NCI-H2029 (cell line): Measurements from ENCODE around the gene GOLGA3.
A peak's percentile ranks its signal among the peaks of the same experiment; 100 is the strongest.
"Not testable (repeated sequence)": the region's sequence is repeated elsewhere in the genome, so short reads cannot be mapped to it uniquely, and the experiment has no call there.

Source experiments
- DNase-seq: peaks from one replicate; lab custom pipeline; 2025; lab: John Stamatoyannopoulos, UW

GOLGA3 gene, protein sequence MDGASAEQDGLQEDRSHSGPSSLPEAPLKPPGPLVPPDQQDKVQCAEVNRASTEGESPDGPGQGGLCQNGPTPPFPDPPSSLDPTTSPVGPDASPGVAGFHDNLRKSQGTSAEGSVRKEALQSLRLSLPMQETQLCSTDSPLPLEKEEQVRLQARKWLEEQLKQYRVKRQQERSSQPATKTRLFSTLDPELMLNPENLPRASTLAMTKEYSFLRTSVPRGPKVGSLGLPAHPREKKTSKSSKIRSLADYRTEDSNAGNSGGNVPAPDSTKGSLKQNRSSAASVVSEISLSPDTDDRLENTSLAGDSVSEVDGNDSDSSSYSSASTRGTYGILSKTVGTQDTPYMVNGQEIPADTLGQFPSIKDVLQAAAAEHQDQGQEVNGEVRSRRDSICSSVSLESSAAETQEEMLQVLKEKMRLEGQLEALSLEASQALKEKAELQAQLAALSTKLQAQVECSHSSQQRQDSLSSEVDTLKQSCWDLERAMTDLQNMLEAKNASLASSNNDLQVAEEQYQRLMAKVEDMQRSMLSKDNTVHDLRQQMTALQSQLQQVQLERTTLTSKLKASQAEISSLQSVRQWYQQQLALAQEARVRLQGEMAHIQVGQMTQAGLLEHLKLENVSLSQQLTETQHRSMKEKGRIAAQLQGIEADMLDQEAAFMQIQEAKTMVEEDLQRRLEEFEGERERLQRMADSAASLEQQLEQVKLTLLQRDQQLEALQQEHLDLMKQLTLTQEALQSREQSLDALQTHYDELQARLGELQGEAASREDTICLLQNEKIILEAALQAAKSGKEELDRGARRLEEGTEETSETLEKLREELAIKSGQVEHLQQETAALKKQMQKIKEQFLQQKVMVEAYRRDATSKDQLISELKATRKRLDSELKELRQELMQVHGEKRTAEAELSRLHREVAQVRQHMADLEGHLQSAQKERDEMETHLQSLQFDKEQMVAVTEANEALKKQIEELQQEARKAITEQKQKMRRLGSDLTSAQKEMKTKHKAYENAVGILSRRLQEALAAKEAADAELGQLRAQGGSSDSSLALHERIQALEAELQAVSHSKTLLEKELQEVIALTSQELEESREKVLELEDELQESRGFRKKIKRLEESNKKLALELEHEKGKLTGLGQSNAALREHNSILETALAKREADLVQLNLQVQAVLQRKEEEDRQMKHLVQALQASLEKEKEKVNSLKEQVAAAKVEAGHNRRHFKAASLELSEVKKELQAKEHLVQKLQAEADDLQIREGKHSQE (N-terminal part only)

DNA sequence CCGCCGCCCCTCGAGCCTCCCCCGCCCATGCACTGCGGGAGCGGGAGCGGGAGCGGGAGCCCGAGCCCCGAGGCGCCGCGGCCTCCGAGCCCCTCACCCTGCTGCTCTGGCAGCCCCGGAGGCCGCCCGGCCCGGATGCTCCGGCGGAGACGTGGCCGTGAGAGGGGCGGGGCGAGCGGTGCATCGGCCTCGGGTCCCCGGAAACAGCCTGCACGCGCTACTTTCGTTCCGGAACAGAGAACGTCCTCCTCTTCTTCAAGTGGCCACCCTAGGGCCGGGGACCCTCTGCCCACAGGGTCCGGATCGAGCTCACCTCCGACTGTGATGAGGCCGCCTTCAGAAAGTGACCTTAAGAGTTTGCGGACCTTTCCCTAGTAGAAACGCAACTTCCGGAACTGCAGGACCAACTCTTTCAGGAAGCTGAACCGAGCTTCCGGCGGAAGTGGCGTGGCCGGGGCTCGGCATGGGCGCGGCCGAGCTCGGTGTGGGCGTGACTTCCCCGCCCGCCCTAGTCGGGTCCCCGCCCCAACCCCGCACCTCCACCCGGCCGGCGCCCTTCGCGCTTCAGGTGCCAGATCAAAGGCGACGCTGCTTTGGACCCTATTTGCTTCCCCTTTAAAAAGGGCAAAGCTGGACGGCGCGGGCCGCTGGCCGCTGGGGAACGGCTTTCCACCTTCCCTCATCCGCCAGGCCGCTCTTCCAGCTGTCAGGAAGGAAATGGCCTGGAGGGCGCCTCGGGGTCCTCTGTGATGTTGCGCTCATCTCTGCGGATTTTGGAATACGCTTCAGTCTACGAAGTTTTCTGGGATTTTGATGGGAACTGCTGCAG lies at the start of gene GOLGA3:
Gene GOLGA3, minus strand, starts transcription at position 164 of the 829 bp plus-strand sequence. CDS start 6,741 bp downstream, outside the sequence.
- peak; percentile 86 for DNase-seq

DNA sequence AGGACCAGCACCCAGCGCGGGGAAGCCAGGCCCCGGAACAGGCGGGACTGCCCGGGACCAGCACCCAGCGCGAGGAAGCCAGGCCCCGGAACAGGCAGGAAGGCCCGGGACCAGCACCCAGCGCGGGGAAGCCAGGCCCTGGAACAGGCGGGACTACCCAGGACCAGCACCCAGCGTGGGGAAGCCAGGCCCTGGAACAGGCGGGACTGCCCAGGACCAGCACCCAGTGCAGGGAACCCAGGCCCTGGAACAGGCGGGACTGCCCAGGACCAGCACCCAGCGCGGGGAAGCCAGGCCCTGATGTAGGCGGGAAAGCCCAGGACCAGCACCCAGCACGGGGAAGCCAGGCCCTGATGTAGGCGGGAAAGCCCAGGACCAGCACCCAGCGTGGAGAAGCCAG lies 46.0 kb upstream of the GOLGA3 start:
- not testable (repeated sequence) for DNase-seq

DNA sequence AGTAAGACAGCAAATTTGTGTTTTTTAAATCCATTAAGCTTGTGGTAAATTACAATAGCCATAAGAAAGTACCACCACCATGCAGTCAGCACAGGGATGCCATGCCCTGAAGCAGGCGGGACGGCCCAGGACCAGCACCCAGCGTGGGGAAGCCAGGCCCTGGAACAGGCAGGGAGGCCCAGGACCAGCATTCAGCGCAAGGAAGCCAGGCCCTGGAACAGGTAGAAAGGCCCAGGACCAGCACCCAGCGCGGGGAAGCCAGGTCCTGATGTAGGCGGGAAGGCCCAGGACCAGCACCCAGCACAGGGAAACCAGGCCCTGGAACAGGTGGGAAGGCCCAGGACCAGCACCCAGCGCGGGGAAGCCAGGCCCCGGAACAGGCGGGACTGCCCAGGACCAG lies 45.5 kb upstream of the GOLGA3 start:
- no peak for DNase-seq

DNA sequence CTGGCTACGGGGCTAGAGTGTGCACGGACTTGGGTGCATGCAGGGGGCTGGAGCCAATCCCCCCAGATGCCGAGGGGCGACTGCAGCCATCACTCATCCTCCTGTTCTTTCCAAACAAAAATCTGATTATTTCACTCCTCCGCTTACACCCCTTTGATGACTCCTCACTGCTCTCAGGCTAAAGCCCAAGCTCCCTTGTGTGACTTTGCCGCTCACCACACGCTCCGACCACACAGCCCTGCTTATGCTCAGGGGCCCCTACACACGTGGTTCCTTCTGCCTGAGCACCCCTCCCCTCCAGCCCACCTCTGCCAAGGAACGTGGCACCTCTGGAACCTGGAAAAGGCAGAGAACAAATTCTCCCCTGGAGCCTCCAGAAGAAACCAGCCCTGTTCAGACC lies 45.1 kb upstream of the GOLGA3 start:
- DNase-seq: no peak

DNA sequence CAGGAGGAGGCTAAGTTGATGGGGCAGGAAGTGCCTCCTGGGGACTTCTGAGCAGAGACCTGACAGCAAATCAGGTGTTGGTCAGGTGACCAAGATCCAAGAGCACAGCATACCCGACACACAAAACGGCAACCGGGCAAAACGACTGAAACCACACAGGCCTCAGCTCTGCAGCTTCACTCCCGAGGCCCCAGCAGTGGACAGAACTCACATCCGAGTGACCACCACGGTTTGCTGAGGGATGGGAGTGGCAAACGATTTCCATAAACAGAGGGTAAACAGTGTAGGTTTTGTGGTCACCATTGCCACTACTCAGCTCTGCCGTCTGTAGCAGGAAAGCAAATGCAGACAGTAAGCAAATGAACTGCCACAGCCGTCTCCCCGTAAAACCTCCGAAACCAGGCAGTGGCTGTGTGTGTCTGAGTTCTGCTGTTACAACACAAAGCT lies 44.3 kb upstream of the GOLGA3 start:
- no peak for DNase-seq

DNA sequence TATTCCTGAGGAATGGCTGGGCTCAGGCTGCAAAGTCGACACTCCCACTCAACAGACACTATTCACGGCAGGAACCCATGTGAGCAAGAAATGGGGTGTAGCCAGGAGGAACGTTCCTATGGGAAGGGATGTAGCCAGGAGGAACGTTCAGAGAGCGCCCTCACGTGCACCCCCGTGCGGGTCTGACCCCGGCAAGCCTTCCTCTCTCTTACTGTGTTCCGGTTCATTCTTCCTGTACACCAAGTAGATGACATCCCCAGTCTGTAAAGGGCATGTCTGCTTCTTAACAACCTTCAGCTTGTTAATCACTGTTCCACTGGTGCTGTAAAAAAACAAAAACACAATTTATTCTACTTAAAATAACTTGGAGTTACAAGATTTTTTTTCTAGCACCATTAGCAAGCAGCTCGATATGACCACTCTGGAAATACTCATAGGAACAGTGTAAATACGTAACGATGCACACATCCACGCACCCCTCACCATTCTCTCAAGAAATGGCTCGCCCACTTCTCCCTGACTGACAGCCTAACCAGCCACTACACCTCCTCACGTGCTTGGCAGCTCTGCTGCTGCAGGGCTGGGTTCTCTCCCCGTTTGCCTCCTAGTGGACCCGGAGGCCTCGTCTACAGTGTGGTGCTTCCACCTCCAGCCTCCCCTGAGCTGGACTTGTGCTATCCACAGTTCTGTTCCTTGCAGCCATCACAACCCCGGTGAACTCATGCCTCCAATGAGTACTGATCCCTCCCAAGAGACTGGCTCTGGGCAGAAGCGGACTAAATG lies 43.6 kb upstream of the GOLGA3 start:
- no peak for DNase-seq

DNA sequence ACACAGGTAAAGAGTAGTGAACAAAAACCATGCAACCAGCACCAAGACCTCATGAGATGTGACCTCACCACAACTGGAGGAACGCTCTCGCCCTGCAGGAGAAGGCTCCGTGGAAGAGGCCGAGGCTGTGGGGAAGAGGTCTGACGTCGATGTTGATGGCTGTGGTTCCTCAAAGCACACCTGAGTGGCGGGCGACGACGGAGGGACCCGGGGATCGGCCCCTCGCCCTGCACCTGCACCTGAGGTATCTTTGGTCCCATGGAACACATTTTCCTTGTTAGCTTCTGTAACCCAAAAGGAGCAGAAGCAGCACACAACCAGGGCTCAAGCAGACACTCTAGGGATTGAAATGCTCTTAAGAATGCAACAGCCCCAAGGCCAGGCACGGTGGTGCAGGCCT lies 40.9 kb upstream of the GOLGA3 start:
- DNase-seq: no peak

DNA sequence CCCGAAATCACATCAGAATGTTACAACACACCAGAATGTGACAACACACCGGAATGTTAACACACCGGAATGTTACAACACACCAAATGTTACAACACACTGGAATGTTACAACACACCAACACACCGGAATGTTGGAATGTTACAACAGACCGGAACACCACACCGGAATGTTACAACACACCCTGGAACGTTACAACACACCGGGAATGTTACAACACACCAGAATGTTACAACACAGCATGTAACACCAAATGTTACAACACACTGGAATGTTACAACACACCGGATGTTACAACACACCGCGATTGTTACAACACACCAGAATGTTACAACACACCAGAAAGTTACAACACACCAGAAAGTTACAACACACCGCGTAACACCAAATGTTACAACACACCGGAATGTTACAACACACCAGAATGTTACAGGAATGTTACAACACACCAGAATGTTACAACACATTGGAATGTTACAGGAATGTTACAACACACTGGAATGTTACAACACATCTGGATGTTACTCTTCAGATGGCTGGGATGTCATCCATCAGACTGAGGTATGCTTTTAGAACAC lies 37.7 kb upstream of the GOLGA3 start:
- DNase-seq: no peak

DNA sequence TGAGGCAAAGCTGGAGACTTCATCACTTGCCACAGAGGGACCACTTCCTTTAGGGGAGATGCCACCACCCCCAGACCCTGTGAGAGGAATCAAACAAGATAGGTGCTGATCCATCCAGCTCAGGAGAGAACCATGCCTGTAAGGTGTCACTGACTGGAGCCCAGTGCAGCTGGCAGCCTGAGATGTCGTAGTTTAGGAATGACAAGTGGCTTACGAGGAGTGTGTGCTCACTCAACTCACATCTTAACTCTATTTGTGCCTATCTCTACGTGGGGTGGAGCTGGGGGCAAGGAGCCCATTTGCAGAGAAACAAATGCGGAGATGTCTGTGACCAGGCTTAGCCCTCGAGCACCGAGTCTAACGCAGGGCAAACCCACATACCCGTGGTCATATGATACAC lies 32.9 kb upstream of the GOLGA3 start:
- DNase-seq: no peak

DNA sequence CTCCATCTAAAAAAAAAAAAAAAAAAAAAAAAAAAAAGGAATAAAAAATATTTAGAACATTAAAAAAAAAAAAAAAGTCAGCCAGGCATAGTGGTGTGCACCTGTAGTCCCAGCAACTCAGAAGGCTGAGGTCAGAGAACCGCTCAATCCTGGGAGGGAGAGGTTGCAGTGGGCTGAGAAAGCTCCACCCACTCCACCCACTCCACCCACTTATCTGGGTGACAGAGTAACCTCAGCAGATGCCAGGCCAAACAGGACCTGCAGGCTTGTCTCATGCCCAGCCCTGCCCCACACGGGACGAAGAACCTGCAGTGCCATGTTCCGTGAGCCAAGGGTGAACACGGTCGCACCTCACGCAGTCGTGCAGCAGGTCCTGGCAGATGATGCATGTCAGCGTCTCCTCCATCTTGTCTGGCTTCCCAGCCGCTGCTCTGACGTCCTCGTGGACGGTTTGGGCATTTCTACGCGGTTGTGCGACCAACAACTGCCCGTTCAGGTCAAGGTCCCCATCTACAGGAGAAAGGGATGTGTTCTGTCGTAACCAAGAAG lies 30.1 kb upstream of the GOLGA3 start:
- no peak for DNase-seq

DNA sequence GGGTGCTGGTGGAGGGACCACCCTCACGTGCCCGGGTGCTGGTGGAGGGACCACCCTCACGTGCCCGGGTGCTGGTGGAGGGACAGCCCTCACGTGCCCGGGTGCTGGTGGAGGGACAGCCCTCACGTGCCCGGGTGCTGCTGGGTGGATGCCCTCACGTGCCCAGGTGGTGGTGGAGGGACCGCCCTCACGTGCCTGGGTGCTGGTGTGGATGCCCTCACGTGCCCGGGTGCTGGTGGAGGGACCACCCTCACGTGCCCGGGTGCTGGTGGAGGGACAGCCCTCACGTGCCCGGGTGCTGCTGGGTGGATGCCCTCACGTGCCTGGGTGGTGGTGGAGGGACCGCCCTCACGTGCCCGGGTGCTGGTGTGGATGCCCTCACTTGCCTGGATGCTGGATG lies 28.4 kb upstream of the GOLGA3 start:
- DNase-seq: not testable (repeated sequence)

DNA sequence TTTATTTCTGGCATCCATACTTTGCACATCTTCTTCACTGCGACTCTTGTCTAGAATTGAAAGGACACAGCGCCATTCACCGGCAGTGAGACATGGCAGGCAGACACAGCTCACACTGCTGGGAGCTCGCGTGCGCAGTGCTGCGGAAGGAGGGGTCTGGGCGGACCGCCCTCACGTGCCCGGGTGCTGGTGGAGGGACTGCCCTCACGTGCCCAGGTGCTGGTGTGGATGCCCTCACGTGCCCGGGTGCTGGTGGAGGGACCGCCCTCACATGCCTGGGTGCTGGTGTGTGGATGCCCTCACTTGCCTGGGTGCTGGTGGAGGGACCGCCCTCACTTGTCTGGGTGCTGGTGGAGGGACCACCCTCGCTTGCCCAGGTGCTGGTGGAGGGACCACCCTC lies 27.9 kb upstream of the GOLGA3 start:
- DNase-seq: no peak

DNA sequence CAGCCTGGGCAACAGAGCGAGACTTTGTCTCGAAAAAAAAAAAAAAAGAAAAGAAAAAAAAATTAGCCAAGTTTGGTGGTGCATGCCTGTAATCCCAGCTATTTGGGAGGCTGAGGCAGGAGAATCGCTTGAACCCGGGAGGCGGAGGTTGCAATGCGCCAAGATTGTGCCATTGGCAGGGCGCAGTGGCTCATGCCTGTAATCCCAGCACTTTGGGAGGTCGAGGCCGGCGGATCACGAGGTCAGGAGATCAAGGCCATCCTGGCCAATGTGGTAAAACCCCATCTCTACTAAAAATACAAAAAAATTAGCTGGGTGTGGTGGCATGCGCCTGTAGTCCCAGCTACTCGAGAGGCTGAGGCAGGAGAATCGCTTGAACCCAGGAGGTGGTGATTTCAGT lies 26.5 kb upstream of the GOLGA3 start:
- not testable (repeated sequence) for DNase-seq

DNA sequence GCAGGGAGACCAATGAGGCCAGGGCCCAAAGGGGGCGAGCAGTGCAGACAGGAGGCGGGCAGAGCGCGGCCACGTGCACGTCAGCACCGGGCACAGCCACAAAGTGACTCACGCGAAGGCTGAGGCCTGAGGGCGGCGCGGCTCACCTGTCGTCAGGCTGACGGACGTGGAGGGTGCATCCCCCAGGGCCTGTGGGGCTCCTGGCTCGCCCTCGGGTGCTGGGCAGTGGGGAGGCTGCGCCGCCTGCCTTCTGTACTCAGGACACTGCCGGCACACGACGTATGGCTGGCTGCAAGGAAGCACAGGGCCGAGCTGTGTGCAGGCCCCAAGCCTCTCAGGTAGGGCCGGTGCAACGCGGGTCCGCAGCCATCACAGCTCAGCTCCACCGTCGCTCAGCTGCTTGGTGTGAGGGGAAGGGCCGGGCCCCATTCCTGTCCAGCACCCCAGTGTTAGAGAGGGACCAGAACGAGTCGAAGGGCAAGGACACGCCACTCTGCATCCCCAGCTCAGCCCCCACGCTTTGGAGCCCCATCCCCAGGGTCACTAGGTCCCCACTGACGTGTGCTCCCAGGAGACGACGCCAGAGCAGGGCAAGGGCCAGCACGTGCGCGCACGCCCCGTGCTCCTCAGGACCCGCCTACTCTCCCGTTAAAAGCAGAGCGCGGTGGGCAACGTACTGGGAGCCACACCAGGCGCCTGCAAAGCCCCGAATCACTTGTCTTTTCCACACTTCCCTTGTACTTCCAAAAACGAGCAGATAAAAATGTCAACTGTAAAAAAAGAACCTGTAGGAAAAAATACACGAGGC lies 24.8 kb upstream of the GOLGA3 start:
- DNase-seq: no peak

DNA sequence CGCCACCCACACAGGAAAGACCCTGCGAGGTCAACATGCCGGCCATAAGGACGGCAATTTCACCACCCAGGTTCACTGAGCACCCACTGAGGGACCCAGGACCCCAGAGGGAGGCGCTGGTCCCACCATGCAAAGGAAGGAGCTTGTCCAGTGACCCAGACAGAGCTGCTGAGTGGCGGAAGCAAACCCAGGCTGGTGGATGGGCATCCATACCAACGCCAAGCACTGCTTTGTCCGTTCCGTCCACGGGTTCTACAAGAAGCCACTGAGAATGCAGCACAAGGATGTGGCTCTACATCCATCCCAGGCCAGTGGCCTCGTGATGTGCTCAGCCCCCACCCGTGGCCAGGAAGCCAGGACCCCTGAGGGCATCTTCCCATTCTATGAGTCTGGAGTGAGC lies 23.8 kb upstream of the GOLGA3 start:
- no peak for DNase-seq

DNA sequence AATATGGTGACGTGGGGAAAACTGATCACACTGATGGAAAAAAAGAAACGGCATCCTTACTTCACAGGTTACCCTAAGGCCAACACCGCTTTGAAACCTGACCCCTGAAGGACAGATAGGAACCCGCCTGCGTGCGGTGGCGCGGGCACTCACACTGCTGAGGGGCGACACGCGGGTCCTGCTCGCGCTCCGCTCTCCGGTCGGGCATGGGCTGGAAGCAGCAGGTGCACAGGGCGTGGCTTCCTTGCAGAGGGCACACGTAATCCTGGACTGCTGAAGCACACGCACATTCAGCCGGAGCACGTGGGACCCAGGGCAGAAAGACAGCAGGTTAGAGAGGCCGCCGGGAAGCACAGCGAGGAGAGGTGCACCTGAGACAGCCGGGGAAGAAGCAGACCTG lies 22.8 kb upstream of the GOLGA3 start:
- DNase-seq: no peak

DNA sequence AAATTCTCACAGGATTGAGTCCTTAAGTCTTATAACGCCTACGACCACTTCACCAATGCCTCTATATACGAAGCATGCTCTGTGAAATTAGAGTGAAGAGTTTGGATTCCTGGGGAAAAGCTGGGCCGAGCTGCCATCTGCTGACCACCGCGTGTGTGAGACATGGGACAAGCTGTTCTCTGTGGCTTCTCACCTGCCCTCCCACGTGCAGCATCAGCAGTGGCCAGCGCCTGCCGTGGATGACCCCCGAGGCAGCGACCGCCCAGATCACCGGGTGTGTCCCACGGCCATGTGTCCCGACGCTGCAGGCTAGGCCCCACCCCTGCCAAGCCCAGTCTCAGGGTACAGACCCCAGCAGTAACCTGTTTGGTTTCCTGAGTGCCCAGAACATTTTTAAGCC lies 21.6 kb upstream of the GOLGA3 start:
- DNase-seq: no peak

DNA sequence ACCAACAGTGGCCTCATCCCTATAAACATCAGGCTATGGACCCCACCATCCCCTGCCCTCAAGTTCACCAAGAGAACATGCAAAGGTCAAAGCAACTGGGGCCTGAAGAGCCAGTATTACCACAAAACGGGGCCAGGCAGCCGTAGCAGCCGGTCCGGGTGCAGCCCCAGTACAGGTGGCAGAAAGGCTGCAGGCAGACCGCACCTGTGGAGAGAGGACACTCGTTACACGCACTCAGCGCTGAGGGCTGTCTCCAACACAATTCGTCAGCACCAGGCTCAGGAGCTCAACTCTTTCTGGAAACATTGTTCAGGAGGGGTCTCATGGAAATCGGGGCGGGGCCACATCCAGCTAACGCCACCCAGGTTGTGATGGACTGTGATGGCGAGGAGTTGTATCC lies 19.9 kb upstream of the GOLGA3 start:
- DNase-seq: no peak
